WTC11 (cell line): Measurements from ENCODE around the gene ELOA.

Experiments used
- AFF4 ChIP-seq: sonication (generic); formaldehyde crosslinking; IDR thresholded peaks from 2 replicates; pipeline ENCODE4 v1.8.1; 2023; ENCODE audit warnings: mild to moderate bottlenecking, missing genetic modification reagents, borderline replicate concordance
- ATF2 ChIP-seq: sonication (generic); formaldehyde crosslinking; IDR thresholded peaks from 2 replicates; pipeline ENCODE4 v1.8.1; 2022; ENCODE audit warnings: low read depth, missing genetic modification reagents, borderline replicate concordance
- CTCF ChIP-seq: fragments of 200-600 bp; IDR thresholded peaks from 2 replicates; pipeline ENCODE4 v1.8.0; 2022; ENCODE audit warnings: antibody characterized with exemption
- FOXK1 ChIP-seq: sonication (generic); formaldehyde crosslinking; IDR thresholded peaks from 2 replicates; pipeline ENCODE4 v1.8.0; 2022; ENCODE audit warnings: mild to moderate bottlenecking, moderate library complexity, missing genetic modification reagents
- GRHL2 ChIP-seq: fragments of 250-450 bp; sonication (Bioruptor Pico); IDR thresholded peaks from 2 replicates; pipeline ENCODE4 v1.8.0; 2022; ENCODE audit warnings: mild to moderate bottlenecking, moderate library complexity; ENCODE audit not compliant: insufficient replicate concordance, severe bottlenecking
- USF1 ChIP-seq: sonication (generic); formaldehyde crosslinking; IDR thresholded peaks from 2 replicates; pipeline ENCODE4 v1.8.0; 2022; ENCODE audit warnings: mild to moderate bottlenecking, missing genetic modification reagents
- USF2 ChIP-seq: sonication (generic); formaldehyde crosslinking; IDR thresholded peaks from 2 replicates; pipeline ENCODE4 v1.8.1; 2023; ENCODE audit warnings: mild to moderate bottlenecking, missing genetic modification reagents, moderate library complexity

- TF ChIP-seq ATF2: no peak
- no peak for TF ChIP-seq USF2
- no peak for TF ChIP-seq AFF4 (CRISPR knock-in tag)
- no peak for TF ChIP-seq CTCF
- TF ChIP-seq GRHL2: no peak
- TF ChIP-seq FOXK1 (CRISPR knock-in tag): no peak
- TF ChIP-seq USF1 (CRISPR knock-in tag): no peak
These were observed 9.6 kb downstream of the ELOA start for GRCh38 chr1:23752909-23753308.
